ENCODE measurements around the gene GAL3ST2.

Gene GAL3ST2

DNA sequence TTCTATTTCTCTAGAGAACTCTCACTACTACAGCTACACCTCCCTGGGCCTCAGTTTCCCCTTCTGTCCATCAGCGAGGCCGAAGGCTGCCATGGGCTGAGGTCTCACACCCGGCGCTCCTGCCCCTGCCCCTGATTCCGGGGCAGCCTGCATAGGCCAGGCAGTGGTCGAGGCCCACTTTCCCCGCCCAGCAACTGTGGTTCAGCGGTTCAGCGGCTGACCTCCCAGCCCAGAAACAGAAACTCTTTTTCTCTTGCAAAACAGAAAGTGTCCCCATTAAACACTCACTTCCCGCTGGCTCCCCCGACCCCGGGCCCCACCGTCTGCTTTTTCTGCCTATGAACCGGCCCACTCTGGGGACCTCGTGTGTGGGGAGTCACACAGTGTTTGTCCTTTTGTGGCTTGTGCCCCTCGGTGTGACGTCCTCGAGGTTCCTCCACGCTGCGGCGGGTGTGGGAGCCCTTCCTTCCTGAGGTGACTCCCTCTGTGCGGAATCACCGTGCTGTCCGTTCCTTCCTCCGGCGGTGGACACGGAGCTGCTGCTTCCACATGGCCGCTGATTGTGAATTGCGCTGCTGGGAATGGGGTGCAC, 66.1 kb downstream of the GAL3ST2 start:
- Histone ChIP-seq H4K20me1 (ENCODE audit: insufficient read depth) (no peaks in the 10 kb centered on the region), H3K79me2 (ENCODE audit: insufficient read depth, low read depth) (no peaks in the 10 kb centered on the region), H3K27me3 (ENCODE audit: insufficient read depth, low read depth) (peaks cover 12% of the 10 kb centered on the region), H2AFZ (ENCODE audit: low read depth) (peak overlapping the region; percentile 18; the same call in 1 of the 2 replicates), H3K27ac (no peak overlapping the region), H3K9ac (no peak overlapping the region), H3K4me3 (IDR thresholded peaks at IDR 0.05; ENCODE audit: insufficient read depth, low read depth, low read length) (no peak overlapping the region), H3K36me3 (ENCODE audit: insufficient read depth) (no peaks in the 10 kb centered on the region), H3K4me1 (ENCODE audit: low read depth, poor library complexity, severe bottlenecking) (no peaks in the 10 kb centered on the region), H3K4me2 (0 out of 2 replicates have a peak overlapping the region, but pooled peaks have one; percentile 17)
- TF ChIP-seq, protein P1, sequence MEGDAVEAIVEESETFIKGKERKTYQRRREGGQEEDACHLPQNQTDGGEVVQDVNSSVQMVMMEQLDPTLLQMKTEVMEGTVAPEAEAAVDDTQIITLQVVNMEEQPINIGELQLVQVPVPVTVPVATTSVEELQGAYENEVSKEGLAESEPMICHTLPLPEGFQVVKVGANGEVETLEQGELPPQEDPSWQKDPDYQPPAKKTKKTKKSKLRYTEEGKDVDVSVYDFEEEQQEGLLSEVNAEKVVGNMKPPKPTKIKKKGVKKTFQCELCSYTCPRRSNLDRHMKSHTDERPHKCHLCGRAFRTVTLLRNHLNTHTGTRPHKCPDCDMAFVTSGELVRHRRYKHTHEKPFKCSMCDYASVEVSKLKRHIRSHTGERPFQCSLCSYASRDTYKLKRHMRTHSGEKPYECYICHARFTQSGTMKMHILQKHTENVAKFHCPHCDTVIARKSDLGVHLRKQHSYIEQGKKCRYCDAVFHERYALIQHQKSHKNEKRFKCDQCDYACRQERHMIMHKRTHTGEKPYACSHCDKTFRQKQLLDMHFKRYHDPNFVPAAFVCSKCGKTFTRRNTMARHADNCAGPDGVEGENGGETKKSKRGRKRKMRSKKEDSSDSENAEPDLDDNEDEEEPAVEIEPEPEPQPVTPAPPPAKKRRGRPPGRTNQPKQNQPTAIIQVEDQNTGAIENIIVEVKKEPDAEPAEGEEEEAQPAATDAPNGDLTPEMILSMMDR (conservative IDR thresholded peaks at IDR 0.05; ENCODE audit: low read depth, low read length), result no peak

DNA sequence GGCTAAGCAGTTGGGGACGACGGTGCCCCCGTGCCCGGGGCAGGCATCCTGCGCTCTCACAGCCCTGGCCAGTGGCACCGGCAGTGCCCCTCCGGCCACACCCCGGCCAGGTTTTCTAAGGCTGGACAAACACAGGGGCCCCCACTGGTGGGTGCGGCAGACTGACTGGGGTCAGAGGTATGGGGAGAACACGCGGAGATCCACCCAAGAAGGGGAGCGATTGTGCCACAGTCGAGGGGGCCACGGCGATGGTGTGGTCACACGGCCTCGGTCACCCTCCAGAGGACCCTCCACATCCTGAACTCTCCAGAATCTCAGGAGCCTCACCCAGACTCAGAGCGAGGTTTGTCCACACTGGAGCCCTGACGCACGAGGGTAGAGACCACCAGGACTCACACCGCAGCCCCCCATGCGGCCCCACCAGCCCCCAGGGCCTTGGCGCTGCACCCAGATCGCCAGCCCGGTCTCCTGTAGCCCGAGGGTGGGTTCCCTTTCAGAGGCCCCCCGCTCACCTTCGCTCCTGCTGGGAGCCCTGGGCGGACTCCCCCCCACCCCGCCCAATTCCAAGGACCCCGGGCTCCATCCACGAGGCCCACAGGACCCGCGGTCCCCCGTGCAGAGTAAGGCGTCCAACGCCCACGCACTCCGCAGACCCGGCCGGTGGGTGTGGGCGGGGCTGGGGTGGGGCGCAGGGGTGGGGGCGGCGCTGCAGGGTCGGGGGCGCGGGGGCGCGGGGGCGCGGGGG, 66.9 kb downstream of the GAL3ST2 start:
- H3K79me2 ChIP-seq (ENCODE audit: insufficient read depth, low read depth), result no peaks in the 10 kb centered on the region
- H3K27ac ChIP-seq, result no peak overlapping the region
- no peak overlapping the region for H2AFZ ChIP-seq (ENCODE audit: low read depth)
- H3K4me1 ChIP-seq (ENCODE audit: low read depth, poor library complexity, severe bottlenecking), result no peaks in the 10 kb centered on the region
- H3K4me2 ChIP-seq, result 0 out of 2 replicates have a peak overlapping the region, but pooled peaks have one; percentile 17
- H3K27me3 ChIP-seq (ENCODE audit: insufficient read depth, low read depth), result peaks cover 12% of the 10 kb centered on the region
- no peaks in the 10 kb centered on the region for H4K20me1 ChIP-seq (ENCODE audit: insufficient read depth)
- TF ChIP-seq, protein P1 (conservative IDR thresholded peaks at IDR 0.05; ENCODE audit: low read depth, low read length), result no peak
- H3K4me3 ChIP-seq (IDR thresholded peaks at IDR 0.05; ENCODE audit: insufficient read depth, low read depth, low read length), result no peak overlapping the region
- no peak overlapping the region for H3K9ac ChIP-seq
- H3K36me3 ChIP-seq (ENCODE audit: insufficient read depth), result no peaks in the 10 kb centered on the region

DNA sequence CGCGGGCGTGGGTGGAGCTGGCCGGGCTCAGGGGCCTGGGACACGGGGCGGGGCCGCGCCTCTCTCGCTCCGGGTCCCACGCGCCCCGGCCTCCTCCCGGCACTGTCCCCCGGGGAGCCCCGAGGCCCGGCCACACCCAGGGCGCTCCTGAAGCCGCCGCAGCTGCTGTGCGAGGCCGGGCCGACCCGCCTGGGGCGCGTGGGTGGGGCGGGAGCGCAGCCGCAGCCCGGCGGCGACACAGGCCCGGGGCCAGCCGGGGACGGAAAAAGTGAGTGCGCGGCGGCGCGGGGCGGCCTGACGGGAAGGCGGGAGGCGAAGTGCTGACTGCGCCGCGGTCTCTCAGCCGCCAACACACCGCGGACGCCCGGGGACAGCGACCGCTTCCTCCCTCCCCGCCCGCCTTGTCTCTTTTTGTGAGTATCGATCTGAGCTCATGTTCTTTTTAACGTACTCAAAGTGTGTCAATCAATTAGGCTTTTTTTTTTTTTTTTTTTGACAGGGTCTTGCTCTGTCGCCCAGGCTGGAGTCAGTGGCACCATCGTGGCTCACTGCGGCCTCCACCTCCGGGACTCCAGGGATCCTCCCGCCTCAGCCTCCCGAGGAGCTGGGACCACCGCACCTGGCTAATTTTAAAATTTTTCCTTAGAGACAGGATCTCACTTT, 67.6 kb downstream of the GAL3ST2 start:
- H4K20me1 ChIP-seq (ENCODE audit: insufficient read depth), result no peaks in the 10 kb centered on the region
- peak overlapping the region; percentile 34; the same call in 1 of the 2 replicates for H2AFZ ChIP-seq (ENCODE audit: low read depth)
- no peak overlapping the region for H3K27ac ChIP-seq
- TF ChIP-seq, protein P1 (conservative IDR thresholded peaks at IDR 0.05; ENCODE audit: low read depth, low read length), result no peak
- H3K79me2 ChIP-seq (ENCODE audit: insufficient read depth, low read depth), result no peaks in the 10 kb centered on the region
- peak overlapping the region; percentile 25; the same call in 1 of the 2 replicates for H3K4me2 ChIP-seq
- peaks cover 12% of the 10 kb centered on the region for H3K27me3 ChIP-seq (ENCODE audit: insufficient read depth, low read depth)
- H3K4me1 ChIP-seq (ENCODE audit: low read depth, poor library complexity, severe bottlenecking), result no peaks in the 10 kb centered on the region
- no peaks in the 10 kb centered on the region for H3K36me3 ChIP-seq (ENCODE audit: insufficient read depth)
- H3K4me3 ChIP-seq (IDR thresholded peaks at IDR 0.05; ENCODE audit: insufficient read depth, low read depth, low read length), result no peak overlapping the region
- no peak overlapping the region for H3K9ac ChIP-seq

DNA sequence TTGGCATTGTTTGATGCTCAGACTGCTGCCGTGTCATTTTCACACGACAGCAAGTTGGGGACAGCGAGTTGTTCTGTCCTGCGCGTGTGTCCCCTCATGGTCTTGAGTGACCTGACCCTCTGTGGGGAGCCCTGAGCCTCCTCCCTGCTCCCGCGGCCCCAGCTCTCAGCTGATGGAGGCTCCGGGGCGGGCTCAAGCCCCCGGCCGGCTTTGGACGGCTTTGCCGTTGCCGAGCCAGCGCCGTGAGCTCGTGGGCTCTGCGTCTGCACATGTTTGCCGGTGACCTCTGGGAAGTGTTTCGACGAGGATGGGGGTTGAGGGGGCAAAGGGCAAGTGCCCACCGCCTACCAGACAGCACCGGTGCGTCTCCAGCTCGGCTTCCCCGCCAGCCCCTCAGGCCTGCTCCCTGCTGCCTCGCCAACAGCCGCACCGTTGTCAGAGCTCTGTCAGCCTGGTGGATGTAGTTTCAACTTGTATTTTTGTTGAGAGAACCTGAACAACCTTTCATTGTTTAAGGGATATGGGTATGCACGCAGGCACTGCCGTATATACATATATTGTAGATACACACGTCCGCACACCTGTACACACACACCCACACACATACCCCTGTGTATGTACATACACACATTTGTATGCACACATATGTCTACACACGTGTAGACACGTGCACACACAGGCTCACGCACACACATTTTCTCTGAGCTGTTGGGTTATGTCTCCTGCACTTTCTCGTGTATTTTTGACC, 68.4 kb downstream of the GAL3ST2 start:
- no peaks in the 10 kb centered on the region for H3K79me2 ChIP-seq (ENCODE audit: insufficient read depth, low read depth)
- no peaks in the 10 kb centered on the region for H3K36me3 ChIP-seq (ENCODE audit: insufficient read depth)
- H3K9ac ChIP-seq, result no peak overlapping the region
- peak overlapping the region; percentile 25; the same call in 1 of the 2 replicates for H3K4me2 ChIP-seq
- peaks cover 12% of the 10 kb centered on the region for H3K27me3 ChIP-seq (ENCODE audit: insufficient read depth, low read depth)
- TF ChIP-seq, protein P1 (conservative IDR thresholded peaks at IDR 0.05; ENCODE audit: low read depth, low read length), result no peak
- no peaks in the 10 kb centered on the region for H3K4me1 ChIP-seq (ENCODE audit: low read depth, poor library complexity, severe bottlenecking)
- H4K20me1 ChIP-seq (ENCODE audit: insufficient read depth), result no peaks in the 10 kb centered on the region
- H3K4me3 ChIP-seq (IDR thresholded peaks at IDR 0.05; ENCODE audit: insufficient read depth, low read depth, low read length), result no peak overlapping the region
- no peak overlapping the region for H2AFZ ChIP-seq (ENCODE audit: low read depth)
- H3K27ac ChIP-seq, result no peak overlapping the region
